Diencephalon (tissue), 1 donor: ENCODE measurements around the gene FREM1. TPM values are rescaled to one million over a fixed set of nuclear protein-coding genes. Genes with fewer than 3 reads are reported as not detected.

Experiments
- small RNA-seq: library from RNA; depleted of rRNA; stranded (forward); fragments of <200 nt; gene quantifications from one replicate; pipeline ENCODE3, GENCODE V24; 2014
- total RNA-seq: library from RNA; depleted of rRNA; stranded (reverse); fragments of >200 nt; gene quantifications from one replicate; pipeline ENCODE4 v1.2.3, GENCODE V29; 2014

The FREM1 gene
- total RNA-seq: 3.5 TPM

DNA sequence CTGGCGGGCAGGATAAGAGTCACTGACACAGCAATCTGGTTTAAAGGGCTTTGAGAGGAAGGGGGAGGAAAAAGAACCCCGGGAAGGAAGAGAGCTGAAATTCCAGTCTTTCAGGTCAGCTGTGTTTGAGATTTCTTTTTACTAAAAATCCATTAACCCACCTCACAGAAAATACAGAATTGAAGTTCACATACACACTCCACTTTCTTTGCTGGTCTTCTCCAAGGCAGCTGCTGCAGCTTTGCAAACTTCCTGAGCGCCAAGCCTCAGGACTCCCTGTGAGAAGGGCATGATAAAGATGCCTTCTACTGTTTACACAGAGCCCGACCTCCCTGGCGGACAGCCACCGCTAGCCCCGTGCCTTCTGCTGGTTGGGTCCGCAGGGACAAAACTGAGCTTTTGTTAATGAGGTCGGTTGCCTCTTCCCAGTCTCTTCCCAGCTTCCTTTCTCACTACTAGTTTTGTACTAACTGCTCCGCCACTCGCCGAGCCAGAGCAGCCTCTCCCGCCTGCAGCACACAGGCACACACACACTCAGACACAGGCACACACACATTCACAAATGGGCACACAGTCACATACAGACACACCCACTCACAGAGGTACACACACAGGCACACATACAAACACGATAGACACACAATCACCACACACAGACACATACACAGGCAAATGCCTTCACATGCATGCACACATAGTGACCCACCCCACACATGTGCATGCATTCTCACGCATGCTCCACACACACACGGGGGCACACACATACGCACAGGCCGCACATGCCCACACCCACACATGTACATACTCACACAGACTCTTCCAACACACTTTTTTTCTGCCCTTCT lies at the start of gene FREM1:
Gene FREM1 (minus strand): TSS at position 468 of the 845 bp plus-strand sequence. CDS start 41,451 bp downstream, outside the sequence.

GRCh38 chr9:14722391-14723035 lies 187.7 kb downstream of the FREM1 start, which contains the start of gene CER1:
CER1 (minus strand) TSS chr9:14722733; CDS start chr9:14722672, 61 bp downstream.

GRCh38 chr9:14693251-14693861 lies 216.9 kb downstream of the FREM1 start, which contains the start of gene ZDHHC21:
ZDHHC21 (minus strand) TSS chr9:14693432; CDS start chr9:14674340, 19,092 bp downstream.

Small RNA genes lying within 50 kb of the gene (small RNA-seq; reads per million reads assigned to genes)
- gene RNU6-1260P: not detected

Other genes starting within 250 kb of the FREM1 start
- 63.0 TPM for gene ZDHHC21, start 217.0 kb downstream of the FREM1 start, total RNA-seq
- 0.69 TPM for gene CER1, start 187.7 kb downstream of the FREM1 start, total RNA-seq